HG03571 (cell line): Measurements from ENCODE around the gene TBCD.

ENCODE experiments used
- ATAC-seq: cut with Tn5 transposase; IDR thresholded peaks from one replicate; pipeline ENCODE4 v1.9.1; 2021; ENCODE audit not compliant: unreplicated experiment

Gene TBCD

GRCh38 chr17:82808921-82809905, 57.3 kb downstream of the TBCD start:
- no peak for ATAC-seq

DNA sequence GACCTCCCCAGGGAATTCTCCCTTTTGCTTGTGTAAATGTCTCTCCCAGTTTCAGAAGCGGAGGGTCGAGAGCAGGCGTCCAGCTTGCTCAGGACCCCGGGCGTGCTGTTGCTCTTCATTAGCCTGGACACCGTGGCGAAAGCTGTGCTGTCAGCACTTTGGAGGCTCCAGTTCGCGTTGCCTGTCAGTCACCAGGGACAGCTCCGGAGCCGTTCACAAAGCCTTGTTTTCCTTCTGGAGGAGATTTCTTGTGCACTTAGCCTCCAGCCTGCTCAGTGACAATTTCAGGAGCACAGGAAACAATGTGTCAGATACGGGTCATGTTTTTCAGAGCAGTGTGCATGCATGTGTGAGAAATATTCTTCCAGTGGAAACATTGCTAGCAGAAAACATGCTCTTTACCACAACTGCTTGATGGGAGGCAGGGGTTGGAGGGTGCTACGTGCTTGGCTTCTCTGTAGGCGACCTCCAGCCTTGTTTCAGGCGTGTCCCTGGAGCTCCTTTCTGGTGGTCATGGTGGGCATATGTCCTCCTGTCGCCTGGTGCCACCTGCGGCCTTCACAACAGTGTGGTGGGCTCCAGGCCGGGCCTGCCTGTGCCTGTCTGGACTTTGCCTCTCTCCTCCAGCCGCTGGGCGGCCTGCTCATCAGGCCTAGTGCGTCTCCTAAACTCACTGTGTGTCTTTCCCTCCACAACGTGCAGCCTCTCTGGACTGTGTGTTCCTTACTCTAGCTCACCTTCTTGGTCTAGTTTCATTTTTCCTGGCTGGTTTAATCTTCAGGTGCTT, 59.0 kb downstream of the TBCD start:
- no peak for ATAC-seq

GRCh38 chr17:82812058-82812457, 60.2 kb downstream of the TBCD start:
- ATAC-seq, result no peak

- ATAC-seq, result no peak
Measured at GRCh38 chr17:82812601-82813000, 60.7 kb downstream of the TBCD start.

GRCh38 chr17:82813299-82814051, 61.6 kb downstream of the TBCD start:
- ATAC-seq, result no peak

DNA sequence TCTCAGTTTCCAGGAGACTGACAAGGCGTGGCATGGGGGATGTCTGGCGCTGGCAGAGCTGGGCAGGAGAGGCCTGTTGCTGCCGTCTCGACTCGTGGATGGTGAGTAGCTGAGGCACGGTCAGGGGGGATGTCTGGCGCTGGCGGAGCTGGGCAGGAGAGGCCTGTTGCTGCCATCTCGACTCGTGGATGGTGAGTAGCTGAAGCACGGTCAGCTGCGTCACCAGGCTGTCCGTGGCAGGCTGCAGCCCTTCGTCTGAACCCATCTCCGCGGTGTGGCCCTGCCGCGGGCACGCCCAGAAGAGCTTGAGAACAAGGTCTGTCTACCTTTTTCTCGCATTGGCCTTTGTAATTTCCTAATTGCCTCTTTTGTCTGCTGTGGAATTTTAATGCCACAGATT, 63.0 kb downstream of the TBCD start:
- no peak for ATAC-seq

- ATAC-seq, result no peak
Measured at GRCh38 chr17:82815354-82815753, 63.5 kb downstream of the TBCD start.

DNA sequence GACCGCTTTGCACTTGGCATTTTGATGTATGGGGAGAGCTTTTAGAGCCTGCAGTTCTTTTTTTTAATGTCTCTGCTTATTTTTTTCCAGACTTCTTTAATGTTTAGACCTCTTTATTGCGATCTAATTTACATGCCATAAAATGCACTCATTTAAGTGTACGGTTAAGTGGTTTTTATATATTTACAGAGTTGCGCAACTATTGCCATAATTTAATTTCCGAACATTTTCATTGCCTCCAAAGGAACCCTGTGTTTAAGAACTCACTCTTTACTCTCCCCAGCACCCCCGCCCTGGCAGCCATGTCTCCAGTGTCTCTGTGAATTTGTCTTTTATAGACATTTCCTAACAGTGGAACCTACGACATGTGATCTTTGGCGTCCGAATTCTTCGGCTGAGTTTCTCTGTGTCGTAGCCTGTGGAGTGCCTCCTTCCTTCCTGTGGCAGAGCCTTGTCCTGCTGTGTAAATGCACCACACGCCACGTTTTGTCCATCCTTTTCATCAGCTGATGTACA, 64.0 kb downstream of the TBCD start:
- ATAC-seq, result no peak

DNA sequence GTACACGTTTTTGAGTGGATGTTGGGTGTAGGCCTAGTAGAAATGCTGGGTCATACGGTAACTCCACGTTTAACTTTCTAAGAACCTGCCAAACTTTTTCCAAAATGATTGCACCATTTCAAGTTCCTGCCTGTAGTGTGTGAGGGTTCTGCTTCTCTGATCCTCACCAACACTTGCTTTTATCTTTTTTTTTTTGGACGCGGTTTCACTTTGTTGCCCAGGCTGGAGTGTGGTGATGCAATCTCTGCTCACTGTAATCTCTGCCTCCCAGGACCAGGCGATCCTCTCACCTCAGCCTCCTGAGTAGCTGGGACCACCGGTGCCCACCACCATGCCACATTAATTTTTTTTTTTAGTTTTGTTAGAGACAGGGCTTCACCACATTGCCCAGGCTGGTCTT, 64.5 kb downstream of the TBCD start:
- ATAC-seq, result no peak

GRCh38 chr17:82817947-82818346, 66.1 kb downstream of the TBCD start:
- ATAC-seq, result no peak

DNA sequence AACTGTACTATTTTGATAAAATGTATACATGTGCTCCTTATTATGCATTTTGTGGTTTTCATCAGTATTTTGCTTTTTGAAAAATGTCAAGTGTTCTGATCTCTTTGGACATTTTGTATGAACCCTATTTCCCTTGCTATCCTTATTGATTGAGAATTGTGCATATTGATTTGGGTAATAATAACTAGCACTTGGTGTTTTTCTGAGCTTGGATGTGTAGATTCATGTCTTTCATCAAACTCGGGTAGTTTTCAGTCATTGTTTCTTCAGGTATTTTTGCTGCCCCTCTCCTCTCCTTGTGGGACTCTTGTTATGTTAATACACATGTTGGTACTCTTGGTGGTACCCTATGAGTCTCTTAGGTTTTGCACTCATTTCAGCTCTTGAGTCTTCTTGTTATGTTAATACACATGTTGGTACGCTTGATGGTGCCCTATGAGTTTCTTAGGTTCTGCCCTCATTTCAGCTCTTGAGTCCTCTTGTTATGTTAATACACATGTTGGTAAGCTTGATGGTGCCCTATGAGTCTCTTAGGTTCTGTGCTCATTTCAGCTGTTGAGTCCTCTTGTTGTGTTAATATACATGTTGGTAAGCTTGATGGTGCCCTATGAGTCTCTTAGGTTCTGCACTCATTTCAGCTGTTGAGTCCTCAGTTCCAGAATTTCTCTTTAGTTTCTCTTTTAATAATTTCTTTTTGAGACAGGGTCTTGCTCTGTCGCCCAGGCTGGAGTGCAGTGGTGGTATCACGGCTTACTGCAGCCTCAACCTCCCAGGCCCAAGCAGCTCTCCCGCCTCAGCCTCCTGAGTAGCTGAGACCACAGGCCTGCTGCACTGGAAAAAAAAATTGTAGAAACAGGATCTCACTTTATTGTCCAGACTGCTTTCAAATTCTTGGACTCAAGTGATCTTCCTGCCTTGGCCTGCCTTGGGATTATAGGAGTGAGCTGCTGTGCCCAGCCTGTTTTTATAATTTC, 68.7 kb downstream of the TBCD start:
- no peak for ATAC-seq

GRCh38 chr17:82821554-82821953, 69.7 kb downstream of the TBCD start:
- no peak for ATAC-seq

DNA sequence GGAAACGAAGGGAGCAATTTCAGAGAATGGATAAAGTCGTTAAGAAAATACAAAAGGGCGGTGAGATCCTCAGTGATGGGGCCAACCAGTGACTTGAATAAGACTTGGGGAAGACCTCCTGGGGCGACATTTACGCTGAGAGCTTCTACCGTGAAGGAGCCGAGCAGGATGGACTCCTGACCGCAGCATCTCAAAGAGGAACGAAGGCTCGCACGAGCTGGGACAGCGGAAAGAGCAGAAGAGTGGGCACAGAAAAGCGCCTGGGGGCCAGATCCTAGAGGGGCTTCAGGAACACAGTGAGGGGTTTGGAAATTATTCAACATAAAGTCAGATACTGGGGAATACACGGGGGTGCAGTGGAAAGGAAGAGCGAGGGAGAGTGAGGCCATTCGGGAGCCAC, 70.4 kb downstream of the TBCD start:
- no peak for ATAC-seq

GRCh38 chr17:82823004-82823403, 71.1 kb downstream of the TBCD start:
- no peak for ATAC-seq

- ATAC-seq, result no peak
Measured at GRCh38 chr17:82825540-82826124, 73.8 kb downstream of the TBCD start.

DNA sequence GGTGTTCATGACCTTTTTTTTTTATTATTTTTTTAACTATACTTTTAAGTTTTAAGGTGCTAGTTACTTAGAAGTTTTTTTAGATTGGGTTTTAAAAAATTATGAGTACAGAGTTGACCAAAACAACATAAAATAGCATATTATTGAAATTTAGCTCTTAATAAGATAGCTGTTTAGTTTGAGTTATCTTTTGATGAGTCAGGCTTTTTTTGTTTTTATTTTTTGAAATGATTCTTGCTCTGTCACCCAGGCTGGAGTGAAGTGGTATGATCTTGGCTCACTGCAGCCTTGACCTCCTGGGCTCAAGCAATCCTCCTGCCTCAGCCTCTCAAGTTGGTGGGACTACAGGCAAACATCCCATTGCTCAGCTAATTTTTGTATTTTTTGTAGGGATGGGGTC, 74.3 kb downstream of the TBCD start:
- no peak for ATAC-seq

DNA sequence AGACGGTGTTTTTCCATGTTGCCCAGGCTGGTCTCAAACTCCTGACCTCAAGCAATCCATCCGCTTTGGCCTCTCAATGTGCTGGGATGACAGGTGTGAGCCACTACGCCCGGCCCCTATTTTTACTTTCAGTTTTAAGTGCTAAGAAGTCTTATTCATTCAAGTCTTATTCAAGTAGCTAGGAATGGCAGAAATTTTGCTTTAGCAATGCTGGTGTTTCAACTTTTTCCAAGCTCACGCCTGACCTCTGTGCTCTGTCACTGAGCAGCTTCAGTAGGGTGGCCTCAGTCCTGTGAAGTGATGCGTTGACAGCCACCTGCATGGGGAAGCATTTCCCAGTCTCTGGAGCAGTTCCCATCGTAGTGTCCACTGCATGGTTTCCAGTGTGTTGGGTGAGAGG, 75.1 kb downstream of the TBCD start:
- no peak for ATAC-seq

DNA sequence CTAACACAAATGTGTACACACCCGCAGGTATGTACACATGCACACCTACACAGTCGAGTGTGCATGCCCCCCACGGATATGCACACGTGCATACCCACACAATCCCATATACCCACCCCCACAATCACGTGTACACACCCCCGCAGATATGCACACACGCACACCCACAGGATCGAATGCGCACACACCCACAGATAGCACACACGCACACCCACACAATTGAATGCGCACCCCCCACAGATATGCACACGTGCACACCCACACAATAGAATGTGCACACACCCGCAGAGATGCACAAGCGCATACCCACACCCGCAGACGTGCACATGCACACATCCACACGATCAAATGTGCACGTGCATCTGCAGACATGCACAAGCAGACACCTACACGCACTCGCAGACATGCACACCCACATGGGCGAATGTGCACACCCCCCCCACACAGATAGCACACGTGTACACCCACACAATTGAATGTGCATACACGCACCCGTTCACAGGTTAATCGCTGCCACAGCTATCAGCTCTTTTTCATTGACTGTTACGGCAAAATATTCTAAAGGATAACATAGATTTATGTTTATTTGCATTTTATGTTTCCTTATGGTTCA, 77.1 kb downstream of the TBCD start:
- no peak for ATAC-seq

DNA sequence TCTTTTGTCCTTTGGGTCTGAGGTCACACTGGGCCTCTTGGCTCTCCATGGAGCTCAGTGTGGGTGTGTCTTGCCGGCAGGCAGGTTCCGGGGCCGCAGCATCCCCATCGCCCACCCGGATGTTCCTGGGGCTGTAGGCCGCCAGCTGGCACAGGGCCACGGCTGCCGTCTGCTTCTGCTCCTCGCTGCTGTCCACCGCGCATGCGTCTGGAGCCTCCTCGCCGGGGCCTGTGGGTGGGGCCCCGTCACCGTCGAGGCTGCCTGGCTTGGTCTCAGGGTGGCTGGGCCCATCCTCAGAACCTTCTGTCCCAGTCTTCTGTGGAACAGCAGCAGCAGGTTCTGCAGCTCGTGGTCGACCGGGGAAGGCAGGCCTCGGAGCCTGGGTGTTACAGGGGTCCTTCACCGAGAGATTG, 78.4 kb downstream of the TBCD start:
- no peak for ATAC-seq
